ENCODE results near the gene ADGRV1.

ADGRV1 gene

DNA sequence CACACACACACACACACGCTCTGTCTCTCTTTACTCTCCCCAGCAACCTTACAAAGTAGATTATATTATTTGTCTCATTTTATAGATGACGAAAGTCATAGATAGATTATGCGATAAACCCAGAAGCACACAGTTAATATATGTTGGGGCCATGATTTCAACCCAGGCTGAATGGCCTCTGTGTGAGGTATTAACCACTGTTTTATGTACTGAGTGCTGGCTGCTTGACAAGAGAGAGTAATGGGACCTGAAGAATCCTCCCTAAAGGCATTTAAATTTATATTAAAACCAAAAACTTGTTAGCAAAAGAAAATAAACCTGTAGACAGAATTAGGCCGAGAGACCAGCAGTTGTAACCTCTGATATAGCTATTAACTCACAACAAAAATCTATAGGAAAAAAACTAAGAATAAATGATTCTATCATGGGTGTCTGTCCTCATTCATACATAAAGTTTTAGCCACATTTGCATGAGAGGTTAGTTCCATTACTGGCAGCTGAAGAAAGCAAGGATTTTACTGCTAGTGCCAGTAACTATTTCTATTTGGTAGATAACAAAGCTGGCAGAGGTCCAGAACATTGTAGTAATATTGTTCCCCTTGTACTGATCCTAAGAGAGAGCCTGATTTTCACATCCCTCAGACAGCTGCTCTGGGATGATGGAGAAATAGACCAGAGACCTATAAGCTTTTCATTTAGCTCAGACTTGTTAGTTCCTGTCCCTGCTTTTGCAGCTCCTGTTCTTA, 250.9 kb downstream of the ADGRV1 start (continued):
- TF ChIP-seq, protein P1, sequence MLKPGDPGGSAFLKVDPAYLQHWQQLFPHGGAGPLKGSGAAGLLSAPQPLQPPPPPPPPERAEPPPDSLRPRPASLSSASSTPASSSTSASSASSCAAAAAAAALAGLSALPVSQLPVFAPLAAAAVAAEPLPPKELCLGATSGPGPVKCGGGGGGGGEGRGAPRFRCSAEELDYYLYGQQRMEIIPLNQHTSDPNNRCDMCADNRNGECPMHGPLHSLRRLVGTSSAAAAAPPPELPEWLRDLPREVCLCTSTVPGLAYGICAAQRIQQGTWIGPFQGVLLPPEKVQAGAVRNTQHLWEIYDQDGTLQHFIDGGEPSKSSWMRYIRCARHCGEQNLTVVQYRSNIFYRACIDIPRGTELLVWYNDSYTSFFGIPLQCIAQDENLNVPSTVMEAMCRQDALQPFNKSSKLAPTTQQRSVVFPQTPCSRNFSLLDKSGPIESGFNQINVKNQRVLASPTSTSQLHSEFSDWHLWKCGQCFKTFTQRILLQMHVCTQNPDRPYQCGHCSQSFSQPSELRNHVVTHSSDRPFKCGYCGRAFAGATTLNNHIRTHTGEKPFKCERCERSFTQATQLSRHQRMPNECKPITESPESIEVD (tag by site-specific recombination; IDR thresholded peaks at IDR 0.05): peak; percentile 33; the same call in 1 of the 2 replicates
- TF ChIP-seq, protein P2, sequence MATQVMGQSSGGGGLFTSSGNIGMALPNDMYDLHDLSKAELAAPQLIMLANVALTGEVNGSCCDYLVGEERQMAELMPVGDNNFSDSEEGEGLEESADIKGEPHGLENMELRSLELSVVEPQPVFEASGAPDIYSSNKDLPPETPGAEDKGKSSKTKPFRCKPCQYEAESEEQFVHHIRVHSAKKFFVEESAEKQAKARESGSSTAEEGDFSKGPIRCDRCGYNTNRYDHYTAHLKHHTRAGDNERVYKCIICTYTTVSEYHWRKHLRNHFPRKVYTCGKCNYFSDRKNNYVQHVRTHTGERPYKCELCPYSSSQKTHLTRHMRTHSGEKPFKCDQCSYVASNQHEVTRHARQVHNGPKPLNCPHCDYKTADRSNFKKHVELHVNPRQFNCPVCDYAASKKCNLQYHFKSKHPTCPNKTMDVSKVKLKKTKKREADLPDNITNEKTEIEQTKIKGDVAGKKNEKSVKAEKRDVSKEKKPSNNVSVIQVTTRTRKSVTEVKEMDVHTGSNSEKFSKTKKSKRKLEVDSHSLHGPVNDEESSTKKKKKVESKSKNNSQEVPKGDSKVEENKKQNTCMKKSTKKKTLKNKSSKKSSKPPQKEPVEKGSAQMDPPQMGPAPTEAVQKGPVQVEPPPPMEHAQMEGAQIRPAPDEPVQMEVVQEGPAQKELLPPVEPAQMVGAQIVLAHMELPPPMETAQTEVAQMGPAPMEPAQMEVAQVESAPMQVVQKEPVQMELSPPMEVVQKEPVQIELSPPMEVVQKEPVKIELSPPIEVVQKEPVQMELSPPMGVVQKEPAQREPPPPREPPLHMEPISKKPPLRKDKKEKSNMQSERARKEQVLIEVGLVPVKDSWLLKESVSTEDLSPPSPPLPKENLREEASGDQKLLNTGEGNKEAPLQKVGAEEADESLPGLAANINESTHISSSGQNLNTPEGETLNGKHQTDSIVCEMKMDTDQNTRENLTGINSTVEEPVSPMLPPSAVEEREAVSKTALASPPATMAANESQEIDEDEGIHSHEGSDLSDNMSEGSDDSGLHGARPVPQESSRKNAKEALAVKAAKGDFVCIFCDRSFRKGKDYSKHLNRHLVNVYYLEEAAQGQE (tag by site-specific recombination; IDR thresholded peaks at IDR 0.05): no peak
- TF ChIP-seq ZNF791 (tag by site-specific recombination; IDR thresholded peaks at IDR 0.05): no peak
- no peak for TF ChIP-seq ZNF596 (tag by site-specific recombination; IDR thresholded peaks at IDR 0.05)

DNA sequence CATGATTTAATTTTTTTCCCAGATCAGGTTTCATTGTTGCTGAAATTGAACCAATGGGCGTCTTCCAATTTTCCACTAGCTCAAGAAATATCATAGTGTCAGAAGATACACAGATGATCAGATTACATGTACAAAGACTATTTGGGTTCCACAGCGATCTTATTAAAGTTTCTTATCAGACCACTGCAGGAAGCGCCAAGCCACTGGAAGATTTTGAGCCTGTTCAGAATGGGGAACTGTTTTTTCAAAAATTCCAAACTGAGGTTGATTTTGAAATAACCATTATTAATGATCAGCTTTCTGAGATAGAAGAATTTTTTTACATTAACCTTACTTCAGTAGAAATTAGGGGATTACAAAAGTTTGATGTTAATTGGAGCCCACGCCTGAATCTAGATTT, 251.6 kb downstream of the ADGRV1 start:
- no peaks in the 10 kb centered on the region for H3K9me3 ChIP-seq (ENCODE audit: control insufficient read depth, insufficient read depth, low read depth, low read length)
- peaks cover 7% of the 10 kb centered on the region for H3K4me1 ChIP-seq (ENCODE audit: control insufficient read depth, insufficient read depth, low read length)
- POLR2A ChIA-PET: no interaction called here
- H3K36me3 ChIP-seq (ENCODE audit: control insufficient read depth in 2 of 2, insufficient read depth in 1 of 2, low read length in 2 of 2): peaks cover 8 to 14% of the 10 kb centered on the region in 2 experiments; a peak in 2 of 3 replicates
- H3K4me3 ChIP-seq (ENCODE audit: low read depth, low read length): no peak overlapping the region
- no peak overlapping the region for H3K27ac ChIP-seq (ENCODE audit: extremely low read depth, low read depth, low read length)
- CTCF ChIA-PET: interaction anchor here (0.6 kb wide), 1 partner anchor 196 kb away, joined by 3 read pairs; no protein-coding TSS in a partner anchor
- TF ChIP-seq GLI2 (tag by site-specific recombination; IDR thresholded peaks at IDR 0.05; ENCODE audit: borderline replicate concordance, low read depth) (no peak), ZNF157 (tag by site-specific recombination; IDR thresholded peaks at IDR 0.05) (no peak), ZNF350 (tag by site-specific recombination; IDR thresholded peaks at IDR 0.05) (no peak), ZNF248 (tag by site-specific recombination; IDR thresholded peaks at IDR 0.05) (no peak), ZNF169 (tag by site-specific recombination; IDR thresholded peaks at IDR 0.05) (no peak), ZNF585B (tag by site-specific recombination; IDR thresholded peaks at IDR 0.05) (no peak), ZBTB20 (tag by site-specific recombination; IDR thresholded peaks at IDR 0.05) (no peak), ZNF514 (tag by site-specific recombination; IDR thresholded peaks at IDR 0.05) (no peak), SP2 (tag by site-specific recombination; IDR thresholded peaks at IDR 0.05) (no peak), ZFP69B (tag by site-specific recombination; IDR thresholded peaks at IDR 0.05) (no peak), ZBTB1 (tag by site-specific recombination; IDR thresholded peaks at IDR 0.05) (no peak), ZNF768 (tag by site-specific recombination; IDR thresholded peaks at IDR 0.05) (no peak), GLIS1 (tag by site-specific recombination; IDR thresholded peaks at IDR 0.05) (no peak), ZNF184 (tag by site-specific recombination; IDR thresholded peaks at IDR 0.05) (no peak), ZNF701 (tag by site-specific recombination; IDR thresholded peaks at IDR 0.05) (no peak)
- TF ChIP-seq, protein P3, sequence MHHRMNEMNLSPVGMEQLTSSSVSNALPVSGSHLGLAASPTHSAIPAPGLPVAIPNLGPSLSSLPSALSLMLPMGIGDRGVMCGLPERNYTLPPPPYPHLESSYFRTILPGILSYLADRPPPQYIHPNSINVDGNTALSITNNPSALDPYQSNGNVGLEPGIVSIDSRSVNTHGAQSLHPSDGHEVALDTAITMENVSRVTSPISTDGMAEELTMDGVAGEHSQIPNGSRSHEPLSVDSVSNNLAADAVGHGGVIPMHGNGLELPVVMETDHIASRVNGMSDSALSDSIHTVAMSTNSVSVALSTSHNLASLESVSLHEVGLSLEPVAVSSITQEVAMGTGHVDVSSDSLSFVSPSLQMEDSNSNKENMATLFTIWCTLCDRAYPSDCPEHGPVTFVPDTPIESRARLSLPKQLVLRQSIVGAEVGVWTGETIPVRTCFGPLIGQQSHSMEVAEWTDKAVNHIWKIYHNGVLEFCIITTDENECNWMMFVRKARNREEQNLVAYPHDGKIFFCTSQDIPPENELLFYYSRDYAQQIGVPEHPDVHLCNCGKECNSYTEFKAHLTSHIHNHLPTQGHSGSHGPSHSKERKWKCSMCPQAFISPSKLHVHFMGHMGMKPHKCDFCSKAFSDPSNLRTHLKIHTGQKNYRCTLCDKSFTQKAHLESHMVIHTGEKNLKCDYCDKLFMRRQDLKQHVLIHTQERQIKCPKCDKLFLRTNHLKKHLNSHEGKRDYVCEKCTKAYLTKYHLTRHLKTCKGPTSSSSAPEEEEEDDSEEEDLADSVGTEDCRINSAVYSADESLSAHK (tag by site-specific recombination; IDR thresholded peaks at IDR 0.05): no peak
- TF ChIP-seq, protein P4, sequence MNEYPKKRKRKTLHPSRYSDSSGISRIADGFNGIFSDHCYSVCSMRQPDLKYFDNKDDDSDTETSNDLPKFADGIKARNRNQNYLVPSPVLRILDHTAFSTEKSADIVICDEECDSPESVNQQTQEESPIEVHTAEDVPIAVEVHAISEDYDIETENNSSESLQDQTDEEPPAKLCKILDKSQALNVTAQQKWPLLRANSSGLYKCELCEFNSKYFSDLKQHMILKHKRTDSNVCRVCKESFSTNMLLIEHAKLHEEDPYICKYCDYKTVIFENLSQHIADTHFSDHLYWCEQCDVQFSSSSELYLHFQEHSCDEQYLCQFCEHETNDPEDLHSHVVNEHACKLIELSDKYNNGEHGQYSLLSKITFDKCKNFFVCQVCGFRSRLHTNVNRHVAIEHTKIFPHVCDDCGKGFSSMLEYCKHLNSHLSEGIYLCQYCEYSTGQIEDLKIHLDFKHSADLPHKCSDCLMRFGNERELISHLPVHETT (tag by site-specific recombination; IDR thresholded peaks at IDR 0.05): no peak
- TF ChIP-seq, protein P5, sequence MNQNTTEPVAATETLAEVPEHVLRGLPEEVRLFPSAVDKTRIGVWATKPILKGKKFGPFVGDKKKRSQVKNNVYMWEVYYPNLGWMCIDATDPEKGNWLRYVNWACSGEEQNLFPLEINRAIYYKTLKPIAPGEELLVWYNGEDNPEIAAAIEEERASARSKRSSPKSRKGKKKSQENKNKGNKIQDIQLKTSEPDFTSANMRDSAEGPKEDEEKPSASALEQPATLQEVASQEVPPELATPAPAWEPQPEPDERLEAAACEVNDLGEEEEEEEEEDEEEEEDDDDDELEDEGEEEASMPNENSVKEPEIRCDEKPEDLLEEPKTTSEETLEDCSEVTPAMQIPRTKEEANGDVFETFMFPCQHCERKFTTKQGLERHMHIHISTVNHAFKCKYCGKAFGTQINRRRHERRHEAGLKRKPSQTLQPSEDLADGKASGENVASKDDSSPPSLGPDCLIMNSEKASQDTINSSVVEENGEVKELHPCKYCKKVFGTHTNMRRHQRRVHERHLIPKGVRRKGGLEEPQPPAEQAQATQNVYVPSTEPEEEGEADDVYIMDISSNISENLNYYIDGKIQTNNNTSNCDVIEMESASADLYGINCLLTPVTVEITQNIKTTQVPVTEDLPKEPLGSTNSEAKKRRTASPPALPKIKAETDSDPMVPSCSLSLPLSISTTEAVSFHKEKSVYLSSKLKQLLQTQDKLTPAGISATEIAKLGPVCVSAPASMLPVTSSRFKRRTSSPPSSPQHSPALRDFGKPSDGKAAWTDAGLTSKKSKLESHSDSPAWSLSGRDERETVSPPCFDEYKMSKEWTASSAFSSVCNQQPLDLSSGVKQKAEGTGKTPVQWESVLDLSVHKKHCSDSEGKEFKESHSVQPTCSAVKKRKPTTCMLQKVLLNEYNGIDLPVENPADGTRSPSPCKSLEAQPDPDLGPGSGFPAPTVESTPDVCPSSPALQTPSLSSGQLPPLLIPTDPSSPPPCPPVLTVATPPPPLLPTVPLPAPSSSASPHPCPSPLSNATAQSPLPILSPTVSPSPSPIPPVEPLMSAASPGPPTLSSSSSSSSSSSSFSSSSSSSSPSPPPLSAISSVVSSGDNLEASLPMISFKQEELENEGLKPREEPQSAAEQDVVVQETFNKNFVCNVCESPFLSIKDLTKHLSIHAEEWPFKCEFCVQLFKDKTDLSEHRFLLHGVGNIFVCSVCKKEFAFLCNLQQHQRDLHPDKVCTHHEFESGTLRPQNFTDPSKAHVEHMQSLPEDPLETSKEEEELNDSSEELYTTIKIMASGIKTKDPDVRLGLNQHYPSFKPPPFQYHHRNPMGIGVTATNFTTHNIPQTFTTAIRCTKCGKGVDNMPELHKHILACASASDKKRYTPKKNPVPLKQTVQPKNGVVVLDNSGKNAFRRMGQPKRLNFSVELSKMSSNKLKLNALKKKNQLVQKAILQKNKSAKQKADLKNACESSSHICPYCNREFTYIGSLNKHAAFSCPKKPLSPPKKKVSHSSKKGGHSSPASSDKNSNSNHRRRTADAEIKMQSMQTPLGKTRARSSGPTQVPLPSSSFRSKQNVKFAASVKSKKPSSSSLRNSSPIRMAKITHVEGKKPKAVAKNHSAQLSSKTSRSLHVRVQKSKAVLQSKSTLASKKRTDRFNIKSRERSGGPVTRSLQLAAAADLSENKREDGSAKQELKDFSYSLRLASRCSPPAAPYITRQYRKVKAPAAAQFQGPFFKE (tag by site-specific recombination; IDR thresholded peaks at IDR 0.05; ENCODE audit: borderline replicate concordance): no peak
